Uterus (tissue), 4 donors: ENCODE measurements around the gene COQ8B. TPM values are rescaled to one million over a fixed set of nuclear protein-coding genes. Genes with fewer than 3 reads are reported as not detected.

Source experiments
- DNase-seq, 2 donors: peaks; one replicate each; pipeline ENCODE4 v3.0.0-alpha.2; 2019 to 2020
- H3K27ac ChIP-seq, 2 donors: fragments of 200-600 bp; sonication (generic); 1 replicate in 1 of 2; 2 replicates in 1 of 2; pipeline ENCODE4 v1.5.1; 2016 to 2018
- H3K27me3 ChIP-seq, 2 donors: fragments of 200-600 bp; sonication (generic); one replicate each; pipeline ENCODE4 v1.5.1; 2018 to 2019; ENCODE audit warnings: control low read depth in 1 of 2
- H3K36me3 ChIP-seq, 2 donors: fragments of 200-600 bp; sonication (generic); one replicate each; pipeline ENCODE4 v1.5.1; 2019; ENCODE audit warnings: control low read depth in 1 of 2
- H3K4me1 ChIP-seq, 2 donors: fragments of 200-600 bp; sonication (generic); one replicate each; pipeline ENCODE4 v1.5.1; 2018 to 2019; ENCODE audit warnings: control low read depth in 1 of 2
- H3K4me3 ChIP-seq, 2 donors: fragments of 200-600 bp; sonication (generic); 1 replicate in 1 of 2; 2 replicates in 1 of 2; pipeline ENCODE4 v1.5.1; 2018 to 2019; ENCODE audit warnings: mild to moderate bottlenecking in 1 of 2
- H3K9me3 ChIP-seq, 2 donors: fragments of 200-600 bp; sonication (generic); one replicate each; pipeline ENCODE4 v1.5.1; 2019; ENCODE audit warnings: control low read depth in 1 of 2
- CTCF ChIP-seq, 4 experiments: fragments of 200-600 bp in 2 of 4; fragments of 450-650 bp in 2 of 4; sonication (generic) in 2 of 4; IDR thresholded peaks; one replicate each; pipeline ENCODE4 v1.5.1; 2016 to 2019; ENCODE audit warnings: antibody characterized with exemption in 4 of 4, mild to moderate bottlenecking in 2 of 4, moderate library complexity in 1 of 4
- POLR2A ChIP-seq, 2 donors: fragments of 450-650 bp; IDR thresholded peaks; one replicate each; pipeline ENCODE4 v1.6.1; 2016; ENCODE audit warnings: antibody characterized with exemption in 2 of 2, mild to moderate bottlenecking in 1 of 2, moderate library complexity in 1 of 2
- intact Hi-C: fragments of 100-400 bp; cut with DNase I; formaldehyde crosslinking; loops from one replicate; pipeline ENCODE4 v1.15.1; 2023; ENCODE audit warnings: low total_unique reads
- total RNA-seq, 4 donors: library from RNA; depleted of rRNA in 3 of 4; stranded (reverse); fragments of >200 nt in 3 of 4; gene quantifications; one replicate each; pipeline versions ENCODE4 v1.1.0 to v1.2.4, GENCODE V29; 2014 to 2023
- donor health status: DM: yes; HTN: yes; CAD: no.

Gene COQ8B
- total RNA-seq, 4 donors from 2014 or later: 9.7 to 51.8 (median 35.6) TPM

- TF ChIP-seq CTCF (IDR thresholded peaks at IDR 0.05) (no peak), POLR2A (IDR thresholded peaks at IDR 0.05) (no peak)
- intact Hi-C loops: no loop called here
- Histone ChIP-seq H3K4me1 (no peaks in the 10 kb centered on the region), H3K36me3 (no peaks in the 10 kb centered on the region), H3K27ac (no peak overlapping the region), H3K27me3 (no peaks in the 10 kb centered on the region), H3K9me3 (no peaks in the 10 kb centered on the region), H3K4me3 (no peak overlapping the region)
- no peak for DNase-seq
These were observed 9.1 kb downstream of the COQ8B start for GRCh38 chr19:40707615-40708014.

GRCh38 chr19:40705950-40706619 is 10.6 kb downstream of the COQ8B start:
- Histone ChIP-seq H3K4me3 (no peak overlapping the region), H3K27ac (no peak overlapping the region), H3K36me3 (no peaks in the 10 kb centered on the region), H3K4me1 (no peaks in the 10 kb centered on the region), H3K27me3 (no peaks in the 10 kb centered on the region), H3K9me3 (no peaks in the 10 kb centered on the region)
- no peak for TF ChIP-seq CTCF (IDR thresholded peaks at IDR 0.05)
- TF ChIP-seq POLR2A (IDR thresholded peaks at IDR 0.05): no peak
- no peak for DNase-seq
- intact Hi-C loops: no loop called here

- no peaks in the 10 kb centered on the region for H3K36me3 ChIP-seq
- H3K27ac ChIP-seq: no peak overlapping the region
- H3K4me1 ChIP-seq: no peaks in the 10 kb centered on the region
- peak in 1 of 2 donors; percentile 46 for DNase-seq
- TF ChIP-seq CTCF (IDR thresholded peaks at IDR 0.05) (no peak), POLR2A (IDR thresholded peaks at IDR 0.05) (no peak)
- no peaks in the 10 kb centered on the region for H3K9me3 ChIP-seq
- intact Hi-C loops: no loop called here
- no peaks in the 10 kb centered on the region for H3K27me3 ChIP-seq
- no peak overlapping the region for H3K4me3 ChIP-seq
These were observed 11.4 kb downstream of the COQ8B start for GRCh38 chr19:40705362-40705651.

GRCh38 chr19:40704491-40705361 is 12.0 kb downstream of the COQ8B start:
- H3K36me3 ChIP-seq: no peaks in the 10 kb centered on the region
- H3K4me1 ChIP-seq: no peaks in the 10 kb centered on the region
- DNase-seq: no peak
- no peaks in the 10 kb centered on the region for H3K27me3 ChIP-seq
- intact Hi-C loops: no loop called here
- TF ChIP-seq POLR2A (IDR thresholded peaks at IDR 0.05) (no peak), CTCF (IDR thresholded peaks at IDR 0.05) (no peak)
- no peaks in the 10 kb centered on the region for H3K9me3 ChIP-seq
- no peak overlapping the region for H3K4me3 ChIP-seq
- no peak overlapping the region for H3K27ac ChIP-seq

- H3K27ac ChIP-seq: peak overlapping the region in 1 of 2 donors; percentile 43
- H3K27me3 ChIP-seq: no peaks in the 10 kb centered on the region
- intact Hi-C loops: no loop called here
- no peak for DNase-seq
- H3K36me3 ChIP-seq: no peaks in the 10 kb centered on the region
- no peaks in the 10 kb centered on the region for H3K4me1 ChIP-seq
- H3K9me3 ChIP-seq: no peaks in the 10 kb centered on the region
- TF ChIP-seq POLR2A (IDR thresholded peaks at IDR 0.05): no peak
- TF ChIP-seq CTCF (IDR thresholded peaks at IDR 0.05): no peak
- no peak overlapping the region for H3K4me3 ChIP-seq
These were observed 13.5 kb downstream of the COQ8B start for GRCh38 chr19:40703029-40703755.
